GM18517 (cell line): Measurements from ENCODE around the gene CARNS1.
"Not testable (repeated sequence)": the region's sequence is repeated elsewhere in the genome, so short reads cannot be mapped to it uniquely, and the experiment has no call there.

Source experiments
- ATAC-seq: cut with Tn5 transposase; IDR thresholded peaks from one replicate; pipeline ENCODE4 v1.9.1; 2021; ENCODE audit warnings: mild to moderate bottlenecking, moderate library complexity; ENCODE audit not compliant: unreplicated experiment

The CARNS1 gene

GRCh38 chr11:67409781-67410368 lies 5.6 kb upstream of the CARNS1 start:
- no peak for ATAC-seq

- no peak for ATAC-seq
Measured at GRCh38 chr11:67410369-67410831, 5.1 kb upstream of the CARNS1 start.

- no peak for ATAC-seq
Measured at GRCh38 chr11:67410984-67411784, 4.3 kb upstream of the CARNS1 start.

- no peak for ATAC-seq
Measured at GRCh38 chr11:67411785-67412152, 3.7 kb upstream of the CARNS1 start.

GRCh38 chr11:67412495-67413179 lies 2.8 kb upstream of the CARNS1 start:
- no peak for ATAC-seq

GRCh38 chr11:67413266-67413849 lies 2.1 kb upstream of the CARNS1 start:
- ATAC-seq = no peak

GRCh38 chr11:67416416-67417335 lies 1.2 kb downstream of the CARNS1 start:
- ATAC-seq = no peak

GRCh38 chr11:67417425-67417824 lies 1.9 kb downstream of the CARNS1 start:
- ATAC-seq = no peak

- ATAC-seq = no peak
Measured at GRCh38 chr11:67418476-67419281, 3.2 kb downstream of the CARNS1 start.

GRCh38 chr11:67419325-67420049 lies 4.0 kb downstream of the CARNS1 start:
- ATAC-seq = no peak

- no peak for ATAC-seq
Measured at GRCh38 chr11:67420147-67420645, 4.7 kb downstream of the CARNS1 start.

GRCh38 chr11:67420646-67421429 lies 5.4 kb downstream of the CARNS1 start:
- peak; percentile 69 for ATAC-seq

GRCh38 chr11:67421430-67422031 lies 6.1 kb downstream of the CARNS1 start:
- ATAC-seq = peak; percentile 7

GRCh38 chr11:67422891-67423290 lies 7.4 kb downstream of the CARNS1 start:
- ATAC-seq = no peak

GRCh38 chr11:67423466-67423865 lies 8.0 kb downstream of the CARNS1 start:
- ATAC-seq = no peak

- no peak for ATAC-seq
Measured at GRCh38 chr11:67423891-67424613, 8.6 kb downstream of the CARNS1 start.

GRCh38 chr11:67427364-67427859 lies 11.9 kb downstream of the CARNS1 start:
- not testable (repeated sequence) for ATAC-seq
